Measurements from ENCODE around the gene MTHFSD.

GRCh38 chr16:86531191-86531545, 23.9 kb downstream of the MTHFSD start:
- no peak for TF ChIP-seq CTCF (IDR thresholded peaks at IDR 0.05)
- no peak for TF ChIP-seq POLR2A (IDR thresholded peaks at IDR 0.05)
